ENCODE results near the gene RRAS2. TPM values are rescaled to one million over a fixed set of nuclear protein-coding genes. Genes with fewer than 3 reads are reported as not detected.

Gene RRAS2
- total and polyA plus RNA-seq, 4 donors, result 21.2 to 73.5 (median 35.0) TPM

DNA sequence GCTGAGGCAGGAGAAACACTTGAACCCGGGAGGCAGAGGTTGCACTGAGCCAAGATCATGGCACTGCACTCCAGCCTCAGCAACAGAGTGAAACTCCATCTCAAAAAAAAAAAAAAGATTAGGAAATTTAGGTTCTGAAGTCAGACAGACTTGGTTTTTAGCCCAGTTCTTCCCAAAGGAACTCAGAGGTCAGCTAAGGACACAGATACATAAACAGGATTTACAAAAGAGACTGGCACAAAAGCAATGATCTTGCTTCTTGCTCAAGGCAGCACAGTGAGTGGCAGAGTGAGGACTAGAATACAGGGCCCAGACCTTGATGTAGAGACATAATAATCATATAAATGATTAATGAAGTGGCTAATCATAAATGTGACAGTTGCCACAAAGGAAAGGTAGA, 25.4 kb upstream of the RRAS2 start:
- Histone ChIP-seq H3K4me1 (ENCODE audit: control insufficient read depth in 5 of 5, insufficient read depth in 5 of 5, low read length in 5 of 5) (peaks cover 0 to 5% (median 0%) of the 10 kb centered on the region in 5 donors), H3K9ac (ENCODE audit: insufficient read depth in 1 of 2, low read length in 2 of 2) (no peak overlapping the region), H3K36me3 (ENCODE audit: control insufficient read depth in 4 of 4, insufficient read depth in 4 of 4, low read length in 4 of 4) (no peaks in the 10 kb centered on the region), H3K9me3 (ENCODE audit: control insufficient read depth in 4 of 4, insufficient read depth in 3 of 4, low read length in 3 of 4) (no peaks in the 10 kb centered on the region), H3K27me3 (ENCODE audit: control insufficient read depth in 3 of 3, insufficient read depth in 3 of 3, low read length in 2 of 3) (peaks cover 0 to 9% (median 4%) of the 10 kb centered on the region in 3 donors), H3K4me3 (no peak overlapping the region), H3K27ac (ENCODE audit: low read depth in 1 of 2, low read length in 1 of 2) (no peak overlapping the region)
- TF ChIP-seq, protein P1, sequence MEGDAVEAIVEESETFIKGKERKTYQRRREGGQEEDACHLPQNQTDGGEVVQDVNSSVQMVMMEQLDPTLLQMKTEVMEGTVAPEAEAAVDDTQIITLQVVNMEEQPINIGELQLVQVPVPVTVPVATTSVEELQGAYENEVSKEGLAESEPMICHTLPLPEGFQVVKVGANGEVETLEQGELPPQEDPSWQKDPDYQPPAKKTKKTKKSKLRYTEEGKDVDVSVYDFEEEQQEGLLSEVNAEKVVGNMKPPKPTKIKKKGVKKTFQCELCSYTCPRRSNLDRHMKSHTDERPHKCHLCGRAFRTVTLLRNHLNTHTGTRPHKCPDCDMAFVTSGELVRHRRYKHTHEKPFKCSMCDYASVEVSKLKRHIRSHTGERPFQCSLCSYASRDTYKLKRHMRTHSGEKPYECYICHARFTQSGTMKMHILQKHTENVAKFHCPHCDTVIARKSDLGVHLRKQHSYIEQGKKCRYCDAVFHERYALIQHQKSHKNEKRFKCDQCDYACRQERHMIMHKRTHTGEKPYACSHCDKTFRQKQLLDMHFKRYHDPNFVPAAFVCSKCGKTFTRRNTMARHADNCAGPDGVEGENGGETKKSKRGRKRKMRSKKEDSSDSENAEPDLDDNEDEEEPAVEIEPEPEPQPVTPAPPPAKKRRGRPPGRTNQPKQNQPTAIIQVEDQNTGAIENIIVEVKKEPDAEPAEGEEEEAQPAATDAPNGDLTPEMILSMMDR (IDR thresholded peaks at IDR 0.05; ENCODE audit: control extremely low read depth, extremely low read depth), result no peak
- DNase-seq, result peak in 1 of 3 donors; percentile 17
- WGBS, 2 donors, result 80 to 89% methylated on average over 1 of the region's 1 CpG
- no peak for ATAC-seq (ENCODE audit: insufficient read depth, low FRiP score)

DNA sequence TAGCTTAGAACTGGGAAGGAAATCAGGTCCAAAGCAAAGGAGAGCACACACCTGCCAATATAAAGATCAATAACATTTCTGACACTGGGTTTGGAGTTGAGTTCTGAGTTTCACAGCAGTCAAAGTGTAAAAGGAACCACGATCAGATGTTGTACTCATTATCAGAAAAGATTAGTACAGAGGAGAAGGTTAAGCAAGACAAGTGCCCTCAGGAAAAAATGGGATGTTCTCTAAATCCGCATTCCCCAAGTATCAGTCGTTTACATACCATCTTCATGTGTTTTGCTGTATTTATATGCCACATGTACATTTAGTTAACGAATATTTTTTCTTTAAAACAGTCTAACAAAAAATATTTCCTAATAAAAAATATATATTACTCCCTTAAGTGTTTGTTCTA, 23.0 kb upstream of the RRAS2 start:
- H3K4me3 ChIP-seq, result no peak overlapping the region
- H3K27ac ChIP-seq (ENCODE audit: low read depth in 1 of 2, low read length in 1 of 2), result no peak overlapping the region
- TF ChIP-seq, protein P1 (IDR thresholded peaks at IDR 0.05; ENCODE audit: control extremely low read depth, extremely low read depth), result no peak
- 84% methylated on average over 4 of the region's 4 CpGs for WGBS, 2 donors
- H3K9ac ChIP-seq (ENCODE audit: insufficient read depth in 1 of 2, low read length in 2 of 2), result no peak overlapping the region
- DNase-seq (no peak), ATAC-seq (ENCODE audit: insufficient read depth, low FRiP score) (no peak)
- H3K36me3 ChIP-seq (ENCODE audit: control insufficient read depth in 4 of 4, insufficient read depth in 4 of 4, low read length in 4 of 4), result no peaks in the 10 kb centered on the region
- H3K27me3 ChIP-seq (ENCODE audit: control insufficient read depth in 3 of 3, insufficient read depth in 3 of 3, low read length in 2 of 3), result peaks cover 0 to 9% (median 4%) of the 10 kb centered on the region in 3 donors
- peaks cover 0 to 5% (median 0%) of the 10 kb centered on the region in 5 donors for H3K4me1 ChIP-seq (ENCODE audit: control insufficient read depth in 5 of 5, insufficient read depth in 5 of 5, low read length in 5 of 5)
- no peaks in the 10 kb centered on the region for H3K9me3 ChIP-seq (ENCODE audit: control insufficient read depth in 4 of 4, insufficient read depth in 3 of 4, low read length in 3 of 4)

DNA sequence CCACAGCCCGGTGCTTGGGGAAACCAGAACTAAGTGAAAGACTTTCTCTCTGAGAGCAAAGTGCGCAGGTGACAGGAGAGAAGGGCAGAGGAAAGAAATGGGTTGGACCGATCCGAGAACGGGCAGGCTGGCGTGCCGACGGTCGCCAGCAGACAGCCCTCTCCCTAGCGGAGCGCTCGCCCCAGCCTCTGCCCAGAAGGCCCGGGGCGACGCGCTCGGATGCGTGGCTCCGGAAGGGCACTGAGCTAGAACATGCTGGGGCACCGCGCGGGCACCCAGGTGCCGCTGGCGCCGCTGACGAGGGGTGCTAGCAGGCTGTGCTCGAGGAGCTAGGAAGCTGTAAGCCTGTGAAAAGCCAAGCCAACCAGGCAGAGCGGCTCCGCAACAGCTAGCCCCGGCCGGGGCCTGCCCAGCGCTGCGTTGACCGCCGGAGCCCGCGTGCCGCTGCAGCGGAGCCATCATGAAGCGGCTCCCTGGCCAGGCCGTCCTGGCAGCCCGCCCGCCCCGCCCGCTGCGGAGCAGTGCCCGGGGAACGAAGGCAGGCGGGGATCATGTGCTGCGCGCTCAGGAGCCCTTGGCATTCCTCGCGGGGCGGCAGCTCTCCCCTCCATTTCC, 22.1 kb upstream of the RRAS2 start:
- Histone ChIP-seq H3K9me3 (ENCODE audit: control insufficient read depth in 4 of 4, insufficient read depth in 3 of 4, low read length in 3 of 4) (no peaks in the 10 kb centered on the region), H3K27ac (ENCODE audit: low read depth in 1 of 2, low read length in 1 of 2) (peak overlapping the region; percentile 70), H3K36me3 (ENCODE audit: control insufficient read depth in 4 of 4, insufficient read depth in 4 of 4, low read length in 4 of 4) (no peaks in the 10 kb centered on the region), H3K4me1 (ENCODE audit: control insufficient read depth in 5 of 5, insufficient read depth in 5 of 5, low read length in 5 of 5) (peaks cover 0 to 5% (median 0%) of the 10 kb centered on the region in 5 donors), H3K27me3 (ENCODE audit: control insufficient read depth in 3 of 3, insufficient read depth in 3 of 3, low read length in 2 of 3) (peaks cover 0 to 9% (median 4%) of the 10 kb centered on the region in 3 donors), H3K9ac (ENCODE audit: insufficient read depth in 1 of 2, low read length in 2 of 2) (peak overlapping the region; percentile 37 to 60), H3K4me3 (peak overlapping the region; percentile 23)
- DNase-seq (peak; percentile 67 to 79 (median 75)), ATAC-seq (ENCODE audit: insufficient read depth, low FRiP score) (peak; percentile 88)
- WGBS, 2 donors, result 1 to 2% methylated on average over 45 to 54 of the region's 54 CpGs
- TF ChIP-seq, protein P1 (IDR thresholded peaks at IDR 0.05; ENCODE audit: control extremely low read depth, extremely low read depth), result no peak
